ENCODE measurements around the gene KLHL25.

The KLHL25 gene

DNA sequence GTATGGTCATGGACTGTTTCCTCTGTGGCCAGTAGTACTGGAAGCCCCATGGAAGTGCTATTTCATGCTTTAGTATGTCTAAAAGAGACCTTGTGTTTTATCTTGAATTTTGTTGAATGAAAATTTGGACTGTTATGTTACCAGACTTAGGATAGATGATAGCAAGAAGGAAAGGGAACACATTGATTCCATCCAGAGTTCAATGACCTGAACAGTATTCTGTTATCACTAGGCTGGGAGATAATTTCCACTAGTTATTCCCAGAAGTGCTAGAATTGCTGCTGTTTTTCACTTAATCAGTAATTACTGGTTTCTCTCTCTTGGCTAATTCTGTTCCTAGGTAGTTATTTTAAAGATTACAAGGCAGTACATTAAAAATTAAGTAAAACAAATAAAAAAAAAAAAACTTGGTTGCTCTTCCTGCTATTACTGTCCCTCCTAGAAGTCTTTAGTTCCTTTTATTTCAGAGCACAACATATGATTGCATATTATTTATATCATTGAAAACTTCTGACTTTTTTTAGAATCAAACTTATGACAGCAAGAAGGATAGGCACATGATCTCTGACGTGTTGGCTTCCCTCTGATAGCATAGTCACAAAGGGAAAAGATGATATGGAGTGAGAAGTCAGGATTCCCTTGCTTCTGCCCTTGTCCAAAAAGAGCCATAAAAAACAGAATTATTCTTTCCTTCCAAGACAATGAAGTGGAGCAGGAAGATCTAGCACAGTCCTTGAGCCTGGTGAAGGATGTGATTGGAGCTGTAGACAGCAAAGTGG lies 72.2 kb downstream of the KLHL25 start:
- Histone ChIP-seq H3K27me3 (ENCODE audit: insufficient read depth, insufficient read length) (no peaks in the 10 kb centered on the region), H3K4me3 (ENCODE audit: insufficient read length, low read depth) (no peak overlapping the region), H3K9me3 (ENCODE audit: insufficient read depth, low read length) (no peaks in the 10 kb centered on the region), H3K9ac (ENCODE audit: insufficient read length, low read depth) (no peak overlapping the region), H3K36me3 (ENCODE audit: insufficient read depth, insufficient read length, low read length) (peaks cover 89% of the 10 kb centered on the region), H3K4me1 (ENCODE audit: insufficient read depth, insufficient read length) (no peaks in the 10 kb centered on the region)
- TF ChIP-seq SUZ12 (IDR thresholded peaks at IDR 0.05; ENCODE audit: extremely low read depth, insufficient read depth, insufficient read length) (no peak), YY1 (IDR thresholded peaks at IDR 0.05; ENCODE audit: insufficient read depth, insufficient read length) (no peak), ZNF274 (IDR thresholded peaks at IDR 0.05; ENCODE audit: low read depth, low read length) (no peak)
- no peak for DNase-seq (ENCODE audit: low read depth, low spot score)

DNA sequence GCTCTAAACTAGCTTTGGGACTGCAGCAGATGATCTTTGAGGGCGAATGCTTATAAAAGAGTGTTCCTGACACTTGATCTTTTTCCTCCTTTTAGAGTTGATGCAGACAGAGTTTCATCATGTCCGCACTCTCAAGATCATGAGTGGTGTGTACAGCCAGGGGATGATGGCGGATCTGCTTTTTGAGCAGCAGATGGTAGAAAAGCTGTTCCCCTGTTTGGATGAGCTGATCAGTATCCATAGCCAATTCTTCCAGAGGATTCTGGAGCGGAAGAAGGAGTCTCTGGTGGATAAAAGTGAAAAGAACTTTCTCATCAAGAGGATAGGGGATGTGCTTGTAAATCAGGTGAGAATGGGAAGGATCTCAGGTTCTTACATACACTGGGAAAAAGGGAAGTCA lies 75.7 kb downstream of the KLHL25 start:
- Histone ChIP-seq H3K36me3 (ENCODE audit: insufficient read depth, insufficient read length, low read length) (peaks cover 75% of the 10 kb centered on the region), H3K4me3 (ENCODE audit: insufficient read length, low read depth) (no peak overlapping the region), H3K27me3 (ENCODE audit: insufficient read depth, insufficient read length) (no peaks in the 10 kb centered on the region), H3K9me3 (ENCODE audit: insufficient read depth, low read length) (no peaks in the 10 kb centered on the region), H3K9ac (ENCODE audit: insufficient read length, low read depth) (no peak overlapping the region), H3K4me1 (ENCODE audit: insufficient read depth, insufficient read length) (no peaks in the 10 kb centered on the region)
- TF ChIP-seq SUZ12 (IDR thresholded peaks at IDR 0.05; ENCODE audit: extremely low read depth, insufficient read depth, insufficient read length) (no peak), YY1 (IDR thresholded peaks at IDR 0.05; ENCODE audit: insufficient read depth, insufficient read length) (no peak)
- DNase-seq (ENCODE audit: low read depth, low spot score): no peak

DNA sequence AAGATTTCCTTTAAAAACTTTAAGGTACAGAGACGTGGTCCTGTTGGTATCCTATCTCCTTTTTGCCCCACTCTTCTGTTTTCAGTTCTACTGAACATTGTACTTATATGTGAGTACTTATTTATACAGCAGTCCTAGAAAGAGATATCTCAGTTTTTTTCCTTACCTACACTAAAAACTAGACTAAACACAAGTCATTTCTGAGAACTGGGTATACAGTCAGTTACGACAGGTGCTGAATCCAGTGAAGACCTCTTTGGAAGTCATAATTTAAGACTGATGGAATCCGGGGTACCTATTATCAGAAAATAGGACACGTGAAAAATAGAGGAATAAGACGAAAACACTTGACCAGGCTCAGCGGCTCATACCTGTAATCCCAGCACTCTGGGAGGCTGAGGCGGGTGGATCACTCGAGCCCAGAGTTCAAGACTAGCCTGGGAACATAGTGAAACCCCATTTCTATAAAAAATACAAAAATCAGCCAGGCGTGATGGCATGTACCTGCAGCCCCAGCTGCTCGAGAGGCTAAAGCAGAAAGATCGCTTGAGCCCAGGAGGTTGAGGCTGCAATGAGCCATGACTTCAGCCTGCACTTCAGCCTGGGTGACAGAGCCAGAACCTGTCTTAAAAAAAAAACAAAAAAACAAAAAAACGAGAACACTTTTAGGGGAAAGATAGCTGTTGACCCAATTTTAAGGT lies 76.3 kb downstream of the KLHL25 start:
- no peaks in the 10 kb centered on the region for H3K27me3 ChIP-seq (ENCODE audit: insufficient read depth, insufficient read length)
- no peak for DNase-seq (ENCODE audit: low read depth, low spot score)
- no peaks in the 10 kb centered on the region for H3K9me3 ChIP-seq (ENCODE audit: insufficient read depth, low read length)
- no peak overlapping the region for H3K4me3 ChIP-seq (ENCODE audit: insufficient read length, low read depth)
- peaks cover 73% of the 10 kb centered on the region for H3K36me3 ChIP-seq (ENCODE audit: insufficient read depth, insufficient read length, low read length)
- H3K9ac ChIP-seq (ENCODE audit: insufficient read length, low read depth): no peak overlapping the region
- no peak for TF ChIP-seq YY1 (IDR thresholded peaks at IDR 0.05; ENCODE audit: insufficient read depth, insufficient read length)
- TF ChIP-seq ZNF274 (IDR thresholded peaks at IDR 0.05; ENCODE audit: low read depth, low read length): no peak
- TF ChIP-seq SUZ12 (IDR thresholded peaks at IDR 0.05; ENCODE audit: extremely low read depth, insufficient read depth, insufficient read length): no peak
- no peaks in the 10 kb centered on the region for H3K4me1 ChIP-seq (ENCODE audit: insufficient read depth, insufficient read length)

DNA sequence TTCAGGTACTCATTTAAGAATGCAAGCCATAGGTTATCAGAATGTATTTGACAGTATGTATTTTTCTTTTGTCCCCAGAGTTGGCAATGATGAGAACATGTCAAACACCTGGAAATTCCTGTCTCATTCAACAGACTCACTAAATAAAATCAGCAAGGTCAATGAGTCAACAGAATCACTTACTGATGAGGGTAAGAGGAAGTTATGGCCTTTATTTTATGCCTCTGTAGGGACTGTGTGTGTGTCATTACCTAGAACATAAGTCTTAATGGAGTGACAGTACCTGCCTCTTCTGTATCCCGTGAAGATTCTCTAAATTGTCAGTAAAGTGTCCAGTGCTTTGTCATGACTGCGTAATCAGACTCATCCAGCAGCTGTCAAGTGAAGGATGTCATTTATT lies 77.5 kb downstream of the KLHL25 start:
- no peak overlapping the region for H3K4me3 ChIP-seq (ENCODE audit: insufficient read length, low read depth)
- TF ChIP-seq ZNF274 (IDR thresholded peaks at IDR 0.05; ENCODE audit: low read depth, low read length) (no peak), YY1 (IDR thresholded peaks at IDR 0.05; ENCODE audit: insufficient read depth, insufficient read length) (no peak), SUZ12 (IDR thresholded peaks at IDR 0.05; ENCODE audit: extremely low read depth, insufficient read depth, insufficient read length) (no peak)
- H3K9ac ChIP-seq (ENCODE audit: insufficient read length, low read depth): no peak overlapping the region
- H3K4me1 ChIP-seq (ENCODE audit: insufficient read depth, insufficient read length): no peaks in the 10 kb centered on the region
- no peaks in the 10 kb centered on the region for H3K9me3 ChIP-seq (ENCODE audit: insufficient read depth, low read length)
- DNase-seq (ENCODE audit: low read depth, low spot score): no peak
- H3K36me3 ChIP-seq (ENCODE audit: insufficient read depth, insufficient read length, low read length): peaks cover 64% of the 10 kb centered on the region
- no peaks in the 10 kb centered on the region for H3K27me3 ChIP-seq (ENCODE audit: insufficient read depth, insufficient read length)

DNA sequence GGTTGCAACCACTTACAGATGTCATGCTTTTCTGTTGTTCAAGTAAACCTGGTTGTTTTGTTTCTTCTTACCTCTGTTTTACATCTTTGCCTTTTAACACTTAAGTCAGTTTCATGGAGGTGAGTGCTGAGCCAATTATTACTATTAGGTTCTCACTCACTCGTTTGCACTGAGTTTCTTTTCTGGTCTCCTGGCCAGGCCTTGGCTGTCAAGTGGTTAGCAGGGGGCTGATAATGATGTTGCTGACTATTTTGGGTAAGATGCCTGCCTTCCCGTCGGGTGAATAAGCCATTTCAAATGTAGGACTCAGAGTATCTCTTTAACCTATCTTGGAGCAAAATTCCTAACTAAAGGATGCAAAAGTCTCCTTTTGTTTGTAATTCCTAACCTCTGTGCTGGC lies 78.5 kb downstream of the KLHL25 start:
- H3K9me3 ChIP-seq (ENCODE audit: insufficient read depth, low read length): no peaks in the 10 kb centered on the region
- no peak overlapping the region for H3K4me3 ChIP-seq (ENCODE audit: insufficient read length, low read depth)
- no peak for DNase-seq (ENCODE audit: low read depth, low spot score)
- no peaks in the 10 kb centered on the region for H3K4me1 ChIP-seq (ENCODE audit: insufficient read depth, insufficient read length)
- peaks cover 63% of the 10 kb centered on the region for H3K36me3 ChIP-seq (ENCODE audit: insufficient read depth, insufficient read length, low read length)
- H3K9ac ChIP-seq (ENCODE audit: insufficient read length, low read depth): no peak overlapping the region
- TF ChIP-seq SUZ12 (IDR thresholded peaks at IDR 0.05; ENCODE audit: extremely low read depth, insufficient read depth, insufficient read length) (no peak), ZNF274 (IDR thresholded peaks at IDR 0.05; ENCODE audit: low read depth, low read length) (no peak), YY1 (IDR thresholded peaks at IDR 0.05; ENCODE audit: insufficient read depth, insufficient read length) (no peak)
- H3K27me3 ChIP-seq (ENCODE audit: insufficient read depth, insufficient read length): no peaks in the 10 kb centered on the region

DNA sequence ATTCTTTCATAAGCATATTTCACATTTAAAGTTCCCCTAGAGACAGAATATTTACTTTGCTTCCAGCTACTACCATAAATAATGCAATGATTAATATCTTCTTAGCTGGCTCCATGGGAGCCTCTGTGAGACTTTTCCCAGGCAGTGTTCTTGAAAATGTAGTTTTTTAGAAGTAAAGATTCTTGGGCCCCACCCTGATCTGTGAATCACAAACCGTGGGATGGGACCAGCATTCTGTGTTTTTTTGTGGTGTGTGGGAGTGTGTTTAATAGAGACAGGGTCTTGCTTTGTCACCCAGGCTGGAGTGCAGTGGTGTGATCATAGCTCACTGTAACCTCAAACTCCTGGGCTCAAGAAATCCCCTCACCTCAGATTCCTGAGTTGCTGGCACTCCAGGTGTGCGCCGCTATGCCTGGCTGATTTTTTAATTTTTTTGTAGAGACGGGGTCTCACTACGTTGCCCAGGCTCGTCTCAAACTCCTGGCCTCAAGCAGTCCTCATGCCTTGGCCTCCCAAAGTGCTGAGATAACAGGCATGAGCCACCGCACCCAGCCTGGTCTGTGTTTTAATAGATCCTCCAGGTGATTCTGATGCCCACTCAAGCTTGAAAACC lies 83.0 kb downstream of the KLHL25 start:
- H3K36me3 ChIP-seq (ENCODE audit: insufficient read depth, insufficient read length, low read length): peaks cover 42% of the 10 kb centered on the region
- no peaks in the 10 kb centered on the region for H3K9me3 ChIP-seq (ENCODE audit: insufficient read depth, low read length)
- no peaks in the 10 kb centered on the region for H3K27me3 ChIP-seq (ENCODE audit: insufficient read depth, insufficient read length)
- no peak for DNase-seq (ENCODE audit: low read depth, low spot score)
- H3K9ac ChIP-seq (ENCODE audit: insufficient read length, low read depth): no peak overlapping the region
- H3K4me3 ChIP-seq (ENCODE audit: insufficient read length, low read depth): no peak overlapping the region
- TF ChIP-seq SUZ12 (IDR thresholded peaks at IDR 0.05; ENCODE audit: extremely low read depth, insufficient read depth, insufficient read length): no peak
- no peak for TF ChIP-seq YY1 (IDR thresholded peaks at IDR 0.05; ENCODE audit: insufficient read depth, insufficient read length)
- TF ChIP-seq ZNF274 (IDR thresholded peaks at IDR 0.05; ENCODE audit: low read depth, low read length): no peak
- no peaks in the 10 kb centered on the region for H3K4me1 ChIP-seq (ENCODE audit: insufficient read depth, insufficient read length)

DNA sequence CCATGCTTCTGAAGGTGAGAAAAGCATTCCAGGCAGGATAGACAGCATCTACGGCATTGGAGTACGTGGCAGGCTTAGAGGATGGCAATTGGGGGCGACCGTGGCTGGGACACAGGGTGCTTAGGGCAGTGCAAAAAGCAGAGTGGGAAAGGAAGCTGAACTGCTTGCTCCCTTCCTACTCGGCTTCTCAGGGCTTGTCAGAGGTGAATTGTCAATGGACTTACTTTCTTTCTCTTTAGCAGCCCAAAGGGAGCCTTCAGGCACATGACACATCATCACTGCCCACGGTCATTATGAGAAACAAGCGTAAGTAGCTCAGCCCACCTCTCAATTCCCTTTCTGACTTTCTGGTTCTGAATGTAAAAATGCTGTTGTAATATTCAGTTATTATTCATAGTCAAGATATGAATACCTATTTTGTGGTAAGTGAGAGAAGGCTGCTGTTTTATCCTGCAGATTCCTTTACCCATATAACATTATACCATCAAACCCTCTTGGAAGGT lies 84.3 kb downstream of the KLHL25 start:
- H3K9me3 ChIP-seq (ENCODE audit: insufficient read depth, low read length): no peaks in the 10 kb centered on the region
- H3K36me3 ChIP-seq (ENCODE audit: insufficient read depth, insufficient read length, low read length): peaks cover 46% of the 10 kb centered on the region
- TF ChIP-seq ZNF274 (IDR thresholded peaks at IDR 0.05; ENCODE audit: low read depth, low read length) (no peak), SUZ12 (IDR thresholded peaks at IDR 0.05; ENCODE audit: extremely low read depth, insufficient read depth, insufficient read length) (no peak), YY1 (IDR thresholded peaks at IDR 0.05; ENCODE audit: insufficient read depth, insufficient read length) (no peak)
- no peak for DNase-seq (ENCODE audit: low read depth, low spot score)
- H3K9ac ChIP-seq (ENCODE audit: insufficient read length, low read depth): no peak overlapping the region
- no peak overlapping the region for H3K4me3 ChIP-seq (ENCODE audit: insufficient read length, low read depth)
- H3K4me1 ChIP-seq (ENCODE audit: insufficient read depth, insufficient read length): no peaks in the 10 kb centered on the region
- no peaks in the 10 kb centered on the region for H3K27me3 ChIP-seq (ENCODE audit: insufficient read depth, insufficient read length)
